DMS153 treated with DMSO at 0.1 percent for 48 hours (cell line): Measurements from ENCODE around the gene PPP2R3C.
"Not testable (repeated sequence)": the region's sequence is repeated elsewhere in the genome, so short reads cannot be mapped to it uniquely, and the experiment has no call there.

Experiments
- DNase-seq: peaks from one replicate; lab custom pipeline; 2025; ENCODE audit not compliant: unreplicated experiment; lab: John Stamatoyannopoulos, UW

PPP2R3C gene

DNA sequence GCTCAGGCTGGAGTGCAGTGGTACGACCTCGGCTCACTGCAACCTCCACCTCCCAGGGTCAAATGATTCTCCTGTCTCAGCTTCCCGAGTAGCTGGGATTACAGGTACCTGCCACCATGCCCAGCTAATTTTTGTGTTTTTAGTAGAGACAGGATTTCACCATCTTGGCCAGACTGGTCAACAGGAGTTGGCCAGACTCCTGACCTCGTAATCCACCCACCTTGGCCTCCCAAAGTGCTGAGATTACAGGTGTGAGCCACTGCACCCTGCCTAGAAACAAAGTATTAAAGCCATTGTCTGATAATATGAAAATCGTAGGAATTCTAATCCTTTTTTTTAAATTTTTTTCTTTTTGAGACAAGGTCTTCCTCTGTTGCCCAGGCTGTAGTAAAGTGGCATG is 56.1 kb downstream of the PPP2R3C start:
- not testable (repeated sequence) for DNase-seq

DNA sequence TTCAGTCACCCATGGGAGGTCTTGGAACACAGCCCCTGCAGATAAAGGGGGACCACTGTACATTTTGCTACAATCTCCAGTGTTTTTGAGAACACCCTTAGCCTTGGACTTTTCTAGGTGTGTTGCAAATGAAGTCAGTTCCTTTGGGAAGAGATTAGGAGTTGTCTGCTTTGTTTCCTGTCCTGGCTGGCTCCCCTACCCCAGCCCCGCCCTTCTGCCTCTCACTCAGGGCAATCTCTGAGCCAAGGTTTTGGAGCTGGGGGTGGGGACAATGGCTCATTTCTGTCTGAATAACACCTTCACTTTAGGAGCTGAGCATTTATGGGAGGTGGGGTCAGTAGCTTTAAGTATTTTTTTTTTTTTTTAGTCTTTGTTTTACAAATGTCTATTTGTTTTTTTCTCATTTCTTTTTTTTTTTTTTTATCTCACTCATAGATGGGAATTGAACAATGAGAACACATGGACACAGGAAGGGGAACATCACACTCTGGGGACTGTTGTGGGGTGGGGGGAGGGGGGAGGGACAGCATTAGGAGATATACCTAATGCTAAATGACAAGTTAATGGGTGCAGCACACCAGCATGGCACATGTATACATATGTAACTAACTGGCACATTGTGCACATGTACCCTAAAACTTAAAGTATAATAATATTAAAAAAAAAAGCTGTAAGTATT is 60.5 kb downstream of the PPP2R3C start:
- DNase-seq = not testable (repeated sequence)

DNA sequence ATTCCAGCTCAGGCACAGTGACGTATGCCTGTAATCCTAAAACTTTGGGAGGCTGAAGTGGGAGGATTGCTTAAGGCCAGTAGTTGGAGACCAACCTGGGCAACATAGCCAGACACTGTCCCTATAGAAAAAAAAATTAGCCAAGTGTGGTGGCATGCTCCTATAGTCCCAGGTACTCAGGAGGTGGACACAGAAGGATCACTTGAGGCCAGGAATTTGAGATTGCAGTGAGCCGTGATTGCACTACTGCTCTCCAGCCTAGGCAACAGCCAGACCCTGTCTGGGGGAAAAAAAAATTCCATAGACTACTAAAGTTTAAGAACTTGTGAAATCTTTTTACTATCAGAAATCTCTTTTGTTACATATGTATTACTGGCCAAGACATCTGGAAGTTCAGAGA is 69.2 kb downstream of the PPP2R3C start:
- DNase-seq = no peak

DNA sequence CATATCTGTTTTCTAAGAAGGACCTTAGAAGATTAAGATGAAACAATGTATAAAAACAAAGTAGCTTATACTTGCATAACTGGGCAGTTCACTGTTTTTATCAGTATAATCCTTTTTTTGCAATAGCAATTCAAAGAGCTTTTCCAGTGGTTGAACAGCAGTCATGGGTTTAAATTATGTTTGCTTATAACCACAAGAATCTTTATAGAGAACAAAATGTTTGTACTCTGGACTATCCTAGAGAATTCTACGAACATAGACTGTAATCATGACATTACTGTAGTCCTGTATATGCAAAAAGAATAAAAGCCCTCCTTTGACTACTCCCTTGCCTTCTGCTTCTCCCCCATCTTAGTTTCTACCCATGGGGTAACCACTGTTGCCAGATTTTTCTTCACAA is 70.0 kb downstream of the PPP2R3C start:
- DNase-seq = no peak

DNA sequence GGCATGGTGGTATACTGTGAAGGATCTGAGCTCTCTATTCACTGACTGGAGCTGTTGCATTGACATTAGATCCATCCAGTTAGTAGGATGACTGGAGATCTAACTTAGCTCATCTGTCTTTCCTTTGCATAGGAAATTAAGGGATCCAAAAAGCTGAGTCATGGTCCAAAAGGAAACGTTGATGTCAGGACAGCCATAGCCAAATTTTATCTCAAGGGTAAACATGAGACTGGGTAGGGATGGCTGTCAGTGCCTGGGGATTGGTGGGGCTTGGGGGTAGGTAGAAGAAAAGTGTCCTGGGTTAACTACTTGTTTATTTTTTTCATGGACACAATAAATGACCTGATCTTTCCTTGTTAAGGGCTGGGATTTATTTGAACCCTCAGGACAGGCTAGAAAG is 71.1 kb downstream of the PPP2R3C start:
- DNase-seq = no peak

DNA sequence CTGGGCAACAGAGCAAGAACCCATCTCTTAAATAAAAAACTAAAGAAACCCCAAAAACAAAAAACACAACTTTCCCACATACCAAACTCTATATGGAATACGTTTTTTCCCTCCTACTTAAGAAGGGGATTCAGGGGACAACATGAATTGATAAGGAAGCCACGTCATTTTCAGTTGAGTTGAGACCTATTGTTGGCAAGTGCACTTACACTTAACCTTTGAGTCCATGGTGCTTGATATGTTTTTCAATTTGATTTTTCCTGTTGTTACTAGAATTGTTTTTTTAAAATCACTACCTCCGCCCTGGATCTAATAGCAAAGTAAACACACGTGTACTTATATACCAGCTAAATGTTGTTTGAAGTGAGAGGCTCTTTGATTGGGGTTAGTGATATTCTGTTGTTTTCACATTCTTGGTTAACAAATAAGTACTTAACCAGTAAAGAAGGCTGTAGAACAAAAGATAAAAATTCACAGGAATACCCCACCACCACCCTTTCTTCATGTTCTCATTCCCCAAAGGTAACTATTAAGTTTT is 73.7 kb downstream of the PPP2R3C start:
- no peak for DNase-seq

DNA sequence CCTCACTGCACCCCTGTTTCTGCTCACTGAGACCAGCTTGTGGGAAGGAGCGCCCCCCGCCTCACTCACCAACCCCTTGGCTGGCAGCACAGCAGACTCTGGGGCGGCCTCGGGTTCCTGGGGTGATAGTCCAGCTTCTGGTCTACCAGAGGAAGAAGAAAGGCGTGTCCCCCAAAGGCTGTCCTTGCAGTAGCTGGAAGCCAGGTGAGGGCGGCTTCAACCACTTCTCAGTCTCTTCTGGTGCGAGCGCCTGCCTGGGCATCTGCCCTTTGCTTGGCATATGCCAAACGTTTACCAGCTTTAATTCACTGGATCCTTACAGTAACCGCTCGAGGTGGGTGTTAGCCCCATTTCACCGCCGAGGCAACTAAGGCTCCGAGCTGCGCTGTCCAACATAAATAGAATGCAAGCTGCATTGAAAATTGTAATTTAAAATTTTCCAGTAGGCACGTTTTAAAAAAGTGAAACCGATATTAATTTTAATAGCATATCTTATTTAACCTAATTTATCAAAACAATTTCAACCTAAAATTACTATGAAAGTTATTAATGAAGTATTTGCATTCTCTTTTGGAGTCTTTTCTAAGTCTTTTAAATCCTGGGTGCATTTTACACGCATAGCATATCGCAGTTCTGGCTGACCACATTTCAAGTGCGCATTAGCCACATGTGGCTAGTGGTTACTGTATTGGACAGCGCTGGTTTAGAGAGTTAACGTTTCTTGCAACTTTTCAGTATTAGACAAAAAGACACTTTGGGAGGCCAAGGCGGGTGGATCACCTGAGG is 74.8 kb downstream of the PPP2R3C start:
- peak; percentile 31 for DNase-seq

DNA sequence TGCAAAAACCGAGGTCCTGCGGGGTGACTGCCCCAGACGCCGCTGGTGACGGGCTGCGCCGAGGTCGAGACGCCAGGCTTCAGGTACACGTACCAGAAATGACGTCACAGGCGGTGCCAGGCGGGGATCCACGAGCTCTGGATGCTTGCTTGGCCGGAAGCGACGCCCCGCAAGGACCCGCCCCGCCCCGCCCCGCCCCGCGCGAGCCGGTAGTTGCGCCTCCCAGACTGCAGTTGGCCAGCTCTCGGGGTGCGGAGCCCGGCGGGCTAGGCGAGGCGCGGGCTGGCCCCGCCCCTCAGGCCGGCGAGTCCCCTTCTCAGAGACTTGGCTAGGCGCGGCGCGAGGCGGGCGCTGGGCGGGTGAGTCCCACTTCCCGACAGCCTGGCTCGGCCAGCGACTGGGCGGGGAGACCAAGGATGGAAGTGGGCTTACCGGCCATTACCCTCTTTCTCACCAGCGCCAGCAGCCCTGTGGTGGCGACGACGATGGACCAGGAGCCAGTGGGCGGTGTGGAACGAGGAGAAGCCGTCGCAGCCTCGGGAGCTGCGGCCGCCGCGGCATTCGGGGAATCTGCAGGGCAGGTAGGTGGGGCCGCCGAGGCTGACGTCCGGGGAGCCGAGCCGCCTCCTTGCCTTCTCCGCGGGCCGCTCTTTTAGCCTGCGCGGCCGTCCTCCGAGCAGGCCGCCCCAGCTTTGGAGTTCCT is 75.6 kb downstream of the PPP2R3C start, which contains the start of gene FAM177A1:
Gene FAM177A1, plus strand, starts transcription at position 225 of the 703 bp plus-strand sequence. Its CDS starts 192 bp downstream, at position 417.
- peak; percentile 91 for DNase-seq

DNA sequence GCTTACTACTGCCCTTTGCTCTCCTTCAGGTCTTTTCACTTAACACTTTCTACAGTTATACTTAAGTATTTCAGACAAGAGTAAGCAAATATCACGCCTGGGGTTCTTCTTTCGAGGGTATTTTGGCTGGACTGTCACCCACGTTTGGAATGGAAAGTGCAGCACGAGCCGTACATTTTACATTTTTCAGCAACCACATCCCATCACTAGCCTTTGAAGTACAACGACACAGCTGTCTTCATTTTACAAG is 76.1 kb downstream of the PPP2R3C start:
- DNase-seq = no peak

DNA sequence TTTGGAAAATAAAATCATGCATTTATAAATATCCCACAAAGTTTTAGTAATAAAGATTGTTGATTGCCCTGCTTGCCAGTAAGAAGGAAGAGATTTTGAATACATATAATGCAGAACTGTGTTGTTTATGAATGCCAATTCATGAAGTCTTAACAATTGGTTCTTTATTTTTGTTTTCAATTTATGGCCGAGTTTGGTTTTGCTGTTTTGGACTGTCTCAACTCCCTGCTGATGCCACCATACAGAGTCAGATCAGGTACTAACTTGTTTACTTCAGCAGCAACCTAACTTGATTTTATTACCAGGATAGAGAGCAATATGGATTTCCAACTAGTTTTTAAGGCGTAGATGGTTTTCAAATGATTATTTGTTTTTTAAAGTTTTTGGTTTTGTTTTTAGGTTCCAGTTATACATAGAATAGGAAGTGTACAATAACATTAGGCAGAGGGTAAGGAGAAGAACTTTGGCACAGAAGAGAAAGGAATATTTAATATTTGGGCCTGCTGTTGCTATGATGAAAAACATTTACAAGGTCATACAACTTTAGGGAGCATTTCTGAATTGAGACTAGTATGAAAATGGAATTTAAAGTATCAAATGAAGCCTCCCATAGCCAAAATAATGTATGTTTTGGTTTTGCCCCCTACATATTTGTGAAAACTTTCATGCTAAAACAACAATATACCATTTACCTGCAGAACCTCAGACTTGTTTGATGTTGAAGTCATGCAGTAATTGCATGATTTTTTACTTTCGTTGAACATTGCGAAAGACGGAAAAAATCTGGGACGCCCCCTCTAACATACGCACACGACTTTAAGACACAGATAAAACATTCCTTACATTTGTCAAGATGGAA is 76.6 kb downstream of the PPP2R3C start:
- DNase-seq = no peak

DNA sequence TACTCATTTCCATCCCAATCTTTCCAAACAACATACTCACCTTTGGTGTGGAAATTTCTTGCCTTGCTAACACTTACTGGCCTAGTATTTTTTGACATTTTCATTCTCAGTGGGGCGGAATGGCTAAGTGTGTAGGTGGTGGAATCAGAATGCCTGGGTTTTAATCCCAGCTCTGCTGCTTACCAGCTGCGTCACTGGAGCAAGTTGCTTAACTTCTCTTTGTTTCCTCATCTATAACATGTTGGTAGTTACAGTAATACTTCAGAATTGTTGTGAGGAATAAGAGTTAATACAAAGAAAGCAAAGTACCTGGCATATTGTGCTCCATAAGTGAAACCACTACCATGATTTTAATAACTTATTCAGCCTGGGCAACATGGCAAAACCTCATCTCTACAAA is 78.7 kb downstream of the PPP2R3C start:
- no peak for DNase-seq

DNA sequence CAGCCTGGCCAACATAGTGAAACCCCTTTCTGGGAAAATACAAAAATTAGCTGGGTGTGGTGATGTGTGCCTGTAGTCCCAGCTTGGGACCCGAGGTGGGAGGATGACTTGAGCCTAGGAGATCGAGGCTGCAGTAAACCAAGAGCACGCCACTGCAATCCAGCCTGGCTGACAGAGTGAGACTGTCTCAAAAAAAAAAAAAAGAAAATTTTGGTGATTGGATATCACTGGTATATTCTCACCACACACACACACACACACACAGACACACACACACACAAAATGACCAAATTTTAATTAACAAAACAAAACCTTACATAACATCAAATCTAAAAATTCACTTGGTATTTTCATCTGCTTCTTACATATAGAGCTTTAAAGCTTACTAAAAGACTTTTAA is 79.2 kb downstream of the PPP2R3C start:
- no peak for DNase-seq

DNA sequence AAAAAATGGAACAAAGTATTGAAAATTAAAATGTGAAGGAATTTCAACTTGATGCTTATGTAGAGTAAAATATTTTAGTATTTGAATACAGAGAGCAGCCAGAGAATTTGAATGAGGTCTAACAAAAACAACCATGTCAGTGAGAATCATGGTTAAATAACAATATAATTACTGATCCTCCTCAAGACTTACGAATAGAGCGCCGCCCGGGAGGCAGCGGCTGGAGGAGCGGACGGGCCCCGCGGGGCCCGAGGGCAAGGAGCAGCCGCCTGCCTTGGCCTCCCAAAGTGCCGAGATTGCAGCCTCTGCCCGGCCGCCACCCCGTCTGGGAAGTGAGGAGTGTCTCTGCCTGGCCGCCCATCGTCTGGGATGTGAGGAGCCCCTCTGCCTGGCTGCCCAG is 83.5 kb downstream of the PPP2R3C start:
- DNase-seq = not testable (repeated sequence)
